GM18861 (cell line): ENCODE measurements around the gene CAMTA1.
A peak's percentile ranks its signal among the peaks of the same experiment; 100 is the strongest.
"Not testable (repeated sequence)": the region's sequence is repeated elsewhere in the genome, so short reads cannot be mapped to it uniquely, and the experiment has no call there.

Experiments
- ATAC-seq: cut with Tn5 transposase; IDR thresholded peaks from one replicate; pipeline ENCODE4 v1.9.1; 2021; ENCODE audit not compliant: unreplicated experiment

The CAMTA1 gene

GRCh38 chr1:7689307-7689706 is 904.1 kb downstream of the CAMTA1 start:
- not testable (repeated sequence) for ATAC-seq

DNA sequence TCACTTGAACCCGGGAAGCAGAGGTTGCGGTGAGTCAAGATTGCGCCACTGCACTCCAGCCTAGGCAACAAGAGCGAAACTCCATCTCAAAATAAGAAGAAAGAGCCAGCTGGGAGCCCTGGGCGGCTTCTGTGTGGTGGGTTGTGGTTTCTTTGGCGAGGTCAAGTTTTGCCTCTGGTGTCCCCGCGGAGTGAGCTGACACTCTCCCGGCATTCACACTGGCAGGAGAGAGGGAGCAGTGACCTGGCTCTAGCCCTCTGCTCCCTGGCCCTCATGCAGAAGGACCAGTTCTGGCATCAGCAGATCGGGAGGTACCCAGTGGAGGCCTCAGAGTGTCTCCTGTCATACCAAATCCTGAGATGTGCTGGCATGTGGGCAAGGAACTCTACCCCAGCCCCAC is 904.8 kb downstream of the CAMTA1 start:
- ATAC-seq = no peak

GRCh38 chr1:7690496-7691182 is 905.4 kb downstream of the CAMTA1 start:
- ATAC-seq = no peak

DNA sequence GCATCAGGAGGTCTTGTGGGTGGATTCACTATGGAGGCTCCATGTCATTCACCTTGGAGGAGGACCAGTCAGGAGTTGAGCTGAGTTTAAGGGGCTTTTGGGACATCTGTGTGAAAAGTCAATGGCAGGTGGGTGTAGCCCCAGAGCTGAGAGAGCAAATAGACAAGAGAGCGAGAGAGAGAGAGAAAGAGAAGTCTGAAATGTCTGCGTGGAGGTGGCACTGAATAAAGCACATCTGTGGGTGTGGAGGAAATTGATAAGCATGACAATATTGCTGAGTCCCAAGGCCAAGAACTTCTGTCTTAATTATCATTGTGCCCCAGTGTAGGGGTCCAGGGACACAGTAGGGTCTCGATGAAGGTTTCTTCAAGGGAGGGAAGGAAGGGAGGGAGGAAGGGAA is 906.3 kb downstream of the CAMTA1 start:
- no peak for ATAC-seq

- ATAC-seq = no peak
These were observed 906.8 kb downstream of the CAMTA1 start for GRCh38 chr1:7692005-7692404.

GRCh38 chr1:7693037-7693436 is 907.8 kb downstream of the CAMTA1 start:
- ATAC-seq = not testable (repeated sequence)

GRCh38 chr1:7693662-7694061 is 908.4 kb downstream of the CAMTA1 start:
- no peak for ATAC-seq

- ATAC-seq = no peak
These were observed 909.6 kb downstream of the CAMTA1 start for GRCh38 chr1:7694600-7695496.

DNA sequence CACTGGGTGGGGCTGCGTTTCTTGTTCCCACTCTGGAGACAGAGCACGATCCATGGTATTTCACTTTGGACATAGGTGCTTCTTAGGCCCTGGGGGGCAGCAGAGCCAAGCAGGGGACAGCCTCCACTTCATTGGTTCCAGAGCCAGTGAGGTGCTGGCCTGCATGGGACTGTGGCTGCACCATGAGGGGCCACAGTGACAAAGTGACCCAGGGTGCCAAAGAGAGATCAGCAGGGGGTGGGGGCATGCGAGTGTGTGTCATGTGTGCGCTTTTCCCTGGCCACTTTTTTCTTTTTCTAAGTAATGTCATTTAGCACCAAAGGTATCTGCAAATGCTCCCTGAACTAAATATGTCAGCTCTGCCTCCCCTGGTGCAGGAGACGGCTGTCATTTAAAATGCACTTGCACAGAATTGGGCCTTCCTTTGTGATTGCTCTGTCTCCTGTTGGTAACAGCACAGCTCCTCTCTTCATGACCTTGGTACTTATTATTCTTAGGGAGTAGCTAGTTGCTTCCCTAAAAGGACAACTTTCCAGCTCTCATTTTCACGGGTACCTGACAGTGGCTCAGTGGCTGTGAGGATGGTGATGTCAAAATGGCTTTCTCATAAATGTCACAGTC is 910.4 kb downstream of the CAMTA1 start:
- no peak for ATAC-seq

GRCh38 chr1:7698641-7699040 is 913.4 kb downstream of the CAMTA1 start:
- no peak for ATAC-seq

DNA sequence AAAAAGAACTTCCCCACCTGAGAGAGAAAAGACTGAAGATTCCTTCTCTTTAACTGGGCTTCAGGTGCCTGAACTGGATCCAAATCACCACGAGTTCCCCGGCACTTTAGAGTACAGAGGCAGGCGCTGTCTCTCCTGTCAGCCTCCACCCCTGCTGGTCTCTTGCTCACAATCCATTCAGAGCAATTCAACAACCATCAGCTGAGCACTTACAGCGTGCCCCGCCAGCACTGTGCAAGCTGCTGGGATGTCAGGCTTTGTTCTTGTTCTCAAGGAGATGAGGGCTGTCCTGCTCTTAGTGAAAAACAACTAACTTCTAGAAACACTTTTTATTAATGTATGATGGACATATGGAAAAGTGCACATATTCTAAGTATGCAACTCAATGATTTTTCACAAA is 917.1 kb downstream of the CAMTA1 start:
- ATAC-seq = no peak

DNA sequence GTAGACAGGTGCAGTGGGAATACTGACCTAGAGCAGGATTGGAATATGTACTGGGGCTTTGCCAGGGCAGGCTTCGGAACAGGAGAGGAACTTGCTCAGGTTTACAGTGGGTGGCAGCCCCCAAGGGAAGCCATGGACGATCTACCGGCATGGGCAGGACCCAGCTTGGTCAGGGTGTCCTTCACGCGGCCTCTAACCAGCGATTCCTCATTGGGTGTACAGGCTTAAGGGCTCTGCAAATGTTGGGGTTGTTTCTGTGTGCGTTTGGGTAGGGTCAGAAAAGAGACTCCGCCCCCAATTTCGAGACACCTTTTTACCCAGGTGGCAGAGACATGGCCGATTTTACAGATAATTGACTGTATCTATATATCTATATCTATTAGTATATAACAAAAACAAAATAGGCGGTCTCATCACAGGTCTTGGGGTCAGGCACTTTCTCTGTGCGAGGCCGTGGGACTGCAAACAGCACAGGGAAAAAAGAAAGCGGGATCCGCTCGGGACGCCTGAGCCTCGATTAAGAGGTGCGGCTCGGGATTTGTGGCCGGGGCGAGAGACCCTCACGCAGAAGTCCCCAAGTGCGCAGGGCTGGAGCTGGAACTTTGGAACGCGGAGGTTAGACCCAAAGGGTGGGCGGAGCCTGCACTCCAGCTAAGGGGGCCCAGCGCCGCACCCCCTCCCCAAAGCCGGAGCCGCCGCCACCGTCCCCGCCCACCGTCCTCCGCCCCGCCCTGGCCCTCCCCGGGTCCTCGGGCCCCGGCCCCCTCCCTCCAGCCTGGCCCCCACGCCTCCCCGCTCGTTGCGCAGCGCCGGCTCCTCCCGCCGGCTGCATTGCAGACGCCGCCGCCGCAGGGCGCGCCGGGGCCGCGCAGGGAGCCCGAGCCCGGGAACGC is 918.3 kb downstream of the CAMTA1 start:
- ATAC-seq = no peak

DNA sequence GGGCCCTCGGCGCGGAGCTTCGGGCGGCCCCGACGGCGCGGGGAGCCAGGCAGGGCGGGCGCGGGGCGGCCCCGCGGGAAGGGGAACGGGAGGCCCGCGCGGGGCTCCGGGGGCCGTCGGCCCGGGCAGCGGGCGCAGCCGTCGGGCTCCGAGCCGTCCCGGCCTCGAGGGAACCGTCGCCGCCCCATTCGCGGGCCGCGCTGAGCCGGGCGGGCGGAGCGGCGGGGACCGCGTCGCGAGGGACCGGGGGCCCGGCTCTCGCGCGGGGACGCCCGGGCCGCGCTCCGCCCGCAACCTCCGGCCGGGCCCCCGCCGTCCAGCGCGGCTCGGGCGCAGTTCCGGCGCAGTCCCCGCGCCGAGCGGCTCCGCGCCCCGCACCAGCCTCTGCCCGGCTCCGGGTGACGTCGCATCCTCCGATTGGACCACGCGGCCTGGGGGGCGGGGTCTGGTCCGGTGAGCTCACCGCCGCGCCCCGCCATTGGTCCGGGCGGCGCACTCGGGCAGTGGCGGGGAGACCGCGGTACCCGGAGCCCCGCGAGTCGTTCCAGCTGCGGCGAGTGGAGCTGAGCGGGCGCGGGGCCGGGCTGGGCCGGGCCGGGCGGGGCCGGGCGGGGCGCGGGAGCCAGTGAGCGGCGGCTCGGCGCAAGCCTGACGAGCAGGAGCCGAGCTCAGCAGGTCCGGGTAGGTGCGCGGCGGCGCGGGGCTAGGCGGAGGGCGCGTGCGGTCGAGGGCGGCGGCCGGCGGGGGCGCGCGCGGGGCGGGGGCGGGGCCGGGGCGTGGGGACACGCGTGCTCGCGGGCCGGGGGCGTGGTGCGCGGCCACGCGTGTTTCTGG is 919.2 kb downstream of the CAMTA1 start:
- peak; percentile 89 for ATAC-seq

DNA sequence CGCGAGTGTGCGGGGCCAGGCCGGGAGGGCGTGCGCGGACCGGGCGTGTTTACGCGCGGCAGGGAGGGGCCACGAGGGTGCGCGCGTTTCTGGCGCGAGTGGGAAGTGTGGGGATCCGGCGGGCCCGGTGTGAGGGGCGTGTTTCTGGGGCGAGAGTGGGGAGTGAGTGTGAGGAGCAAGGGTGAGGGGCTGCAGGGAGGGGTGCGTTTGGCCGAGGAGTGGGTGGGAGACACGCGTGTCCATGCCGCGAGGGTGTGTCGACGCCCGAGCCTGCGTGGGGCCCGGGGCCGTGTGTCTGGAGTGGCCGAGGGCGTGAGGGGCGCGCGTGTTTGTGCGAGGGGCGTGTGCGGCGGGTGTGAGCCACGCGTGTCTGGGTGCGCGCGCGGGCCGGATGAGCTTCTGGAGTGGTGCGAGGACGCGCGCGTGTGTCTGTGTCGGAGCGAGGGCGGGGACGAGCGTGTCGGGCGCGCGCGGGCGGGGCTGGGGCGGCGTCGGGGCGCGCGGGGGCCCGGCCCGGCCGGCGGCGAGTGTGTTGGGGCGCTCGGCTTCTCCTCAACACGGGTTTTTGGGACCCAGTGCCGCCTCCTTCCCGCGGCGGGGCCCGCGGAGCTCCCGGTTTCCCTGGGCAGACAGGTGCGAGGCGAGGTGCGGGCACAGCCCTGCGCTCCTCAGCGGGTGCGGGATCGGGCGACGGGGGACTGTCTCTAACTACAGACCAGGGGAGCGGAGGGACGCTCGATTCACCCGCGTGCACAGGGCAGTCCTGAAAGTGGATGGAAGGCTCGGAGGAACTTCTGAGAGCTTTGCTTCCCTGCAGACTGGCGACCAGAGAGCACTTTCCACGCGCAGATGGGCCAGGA is 920.0 kb downstream of the CAMTA1 start:
- no peak for ATAC-seq

- no peak for ATAC-seq
These were observed 920.6 kb downstream of the CAMTA1 start for GRCh38 chr1:7705908-7706216.

GRCh38 chr1:7707527-7707926 is 922.3 kb downstream of the CAMTA1 start:
- ATAC-seq = no peak

- ATAC-seq = not testable (repeated sequence)
These were observed 922.8 kb downstream of the CAMTA1 start for GRCh38 chr1:7708065-7708464.

DNA sequence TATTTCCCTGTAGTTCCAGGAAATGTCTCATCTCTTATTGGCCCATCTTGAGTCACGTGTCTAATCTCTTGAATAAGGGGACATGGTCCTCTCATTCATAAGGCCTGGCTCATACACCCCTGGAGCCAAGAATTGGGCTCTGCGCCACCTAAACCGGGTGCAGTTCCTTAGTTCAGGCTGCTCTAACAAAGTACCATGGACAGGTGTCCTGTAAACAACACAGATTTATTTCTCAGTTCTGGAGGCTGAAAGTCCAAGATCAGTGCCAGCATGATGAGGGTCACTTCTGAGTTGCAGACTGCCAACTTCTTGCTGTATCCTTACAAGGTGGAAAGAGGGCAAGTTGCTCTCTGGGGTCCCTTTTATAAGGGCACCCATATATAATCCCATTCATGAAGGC is 925.6 kb downstream of the CAMTA1 start:
- ATAC-seq = no peak

GRCh38 chr1:7712731-7713323 is 927.6 kb downstream of the CAMTA1 start:
- no peak for ATAC-seq
